Mucosa of stomach (tissue), 1 donor: ENCODE measurements around the gene UGT1A6.
"Not testable (repeated sequence)": the region's sequence is repeated elsewhere in the genome, so short reads cannot be mapped to it uniquely, and the experiment has no call there.

ENCODE experiments used
- H3K27me3 ChIP-seq: one replicate; pipeline ENCODE4 v1.7.0; 2013; ENCODE audit warnings: mild to moderate bottlenecking, low read length; ENCODE audit not compliant: control insufficient read depth, insufficient read depth
- H3K36me3 ChIP-seq: one replicate; pipeline ENCODE4 v1.7.0; 2013; ENCODE audit warnings: low read length; ENCODE audit not compliant: control insufficient read depth, insufficient read depth
- H3K4me1 ChIP-seq: one replicate; pipeline ENCODE4 v1.7.0; 2013; ENCODE audit warnings: mild to moderate bottlenecking, low read length; ENCODE audit not compliant: control insufficient read depth, insufficient read depth
- H3K4me3 ChIP-seq: one replicate; pipeline ENCODE4 v1.7.0; 2013; ENCODE audit warnings: low read length
- H3K9ac ChIP-seq: one replicate; pipeline ENCODE4 v1.7.0; 2013; ENCODE audit warnings: mild to moderate bottlenecking, low read length, moderate library complexity
- H3K9me3 ChIP-seq: one replicate; pipeline ENCODE4 v1.7.0; 2013; ENCODE audit warnings: mild to moderate bottlenecking, low read length, moderate library complexity; ENCODE audit not compliant: control insufficient read depth
- donor health status: Pancreatic carcinoma.

Gene UGT1A6

DNA sequence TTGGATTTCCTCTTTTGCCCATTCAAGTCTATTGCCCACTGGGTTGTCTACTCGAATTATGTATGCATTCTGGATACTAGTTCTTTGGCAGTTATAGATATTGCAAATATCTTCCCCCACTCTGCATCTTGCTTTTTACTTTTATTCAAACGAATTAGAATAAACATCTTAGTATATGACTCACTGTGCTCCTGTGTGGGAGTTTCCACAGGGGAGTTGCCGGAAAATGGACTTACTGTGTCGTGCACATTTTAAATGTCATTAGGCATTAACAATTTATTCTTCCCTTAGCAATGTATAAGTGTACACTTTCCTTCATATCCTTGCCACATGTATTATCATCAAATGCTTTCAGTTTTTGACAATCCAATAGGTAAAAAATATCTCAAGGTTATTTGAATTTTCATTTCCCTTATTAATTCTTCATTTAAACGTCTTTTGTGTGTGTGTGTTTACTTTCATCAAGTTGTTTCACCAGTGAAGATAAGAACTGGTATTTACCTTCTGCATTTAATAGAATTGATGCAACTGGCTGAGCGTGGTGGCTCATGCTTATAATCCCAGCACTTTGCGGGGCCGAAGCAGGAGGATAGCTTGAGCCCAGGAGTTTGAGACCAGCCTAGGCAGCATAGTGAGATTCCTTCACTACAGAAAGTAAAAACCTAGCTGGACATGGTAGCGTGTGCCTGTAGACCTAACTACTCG, 15.4 kb downstream of the UGT1A6 start:
- H3K4me3 ChIP-seq: no peak overlapping the region
- peak overlapping the region; percentile 19 for H3K9ac ChIP-seq
- peaks cover 44% of the 10 kb centered on the region for H3K4me1 ChIP-seq

DNA sequence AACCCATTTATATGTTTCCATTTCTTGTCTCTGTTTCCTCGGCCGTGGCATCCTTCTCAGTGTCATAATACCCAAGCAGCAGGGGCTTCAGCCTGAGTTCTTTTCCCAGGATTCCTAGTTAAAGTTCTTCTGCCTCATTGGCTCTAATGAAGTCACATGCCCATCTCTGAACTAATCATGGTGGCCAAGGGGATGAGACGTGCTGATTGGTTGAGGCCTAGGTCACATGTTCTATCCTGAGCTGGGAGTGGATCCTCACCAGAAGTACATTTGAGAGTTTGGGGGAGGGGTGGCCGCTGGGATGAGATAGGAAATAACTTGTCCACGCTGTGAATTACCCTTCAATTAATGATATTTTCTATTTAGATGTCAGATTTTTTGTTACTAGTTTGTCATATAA, 16.3 kb downstream of the UGT1A6 start:
- Histone ChIP-seq H3K9ac (no peak overlapping the region), H3K4me1 (peaks cover 44% of the 10 kb centered on the region), H3K9me3 (no peaks in the 10 kb centered on the region)

More for the DNA sequence above, 15.4 kb downstream of the UGT1A6 start:
- no peaks in the 10 kb centered on the region for H3K27me3 ChIP-seq
- no peaks in the 10 kb centered on the region for H3K9me3 ChIP-seq
- H3K36me3 ChIP-seq: no peaks in the 10 kb centered on the region

DNA sequence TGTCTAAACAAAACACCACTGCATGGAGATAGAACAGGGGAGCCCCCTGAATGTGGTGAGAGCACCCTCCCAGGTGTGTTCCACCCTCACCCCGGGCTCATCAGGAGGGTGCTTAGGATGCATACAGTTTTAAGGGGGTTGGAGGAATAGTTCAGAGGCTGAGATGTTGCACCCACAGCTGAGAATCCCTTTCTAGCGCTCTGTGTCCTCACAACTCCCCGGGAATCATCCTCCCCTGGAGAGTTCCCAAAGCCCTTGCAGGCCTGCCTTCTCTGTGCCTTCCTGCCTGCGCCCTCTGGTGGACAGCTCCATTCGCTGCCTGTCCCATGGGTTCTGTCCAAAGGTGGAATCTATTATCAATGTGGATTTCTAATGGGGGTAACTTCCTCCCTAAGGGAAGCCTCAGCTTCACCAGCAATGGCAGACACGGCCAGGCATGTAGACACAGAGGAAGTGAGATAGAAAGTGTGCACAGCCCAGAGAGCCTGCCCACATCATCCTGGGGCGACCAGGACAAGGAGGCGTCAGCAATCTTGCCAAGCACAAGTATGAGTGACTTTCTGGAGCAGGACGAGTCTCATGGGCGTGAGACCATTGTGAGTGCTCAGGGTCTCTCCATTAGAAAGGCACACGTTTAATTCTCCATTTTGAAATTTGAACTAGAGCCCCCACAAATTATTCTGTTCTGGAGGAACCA, 18.8 kb downstream of the UGT1A6 start:
- H3K36me3 ChIP-seq: no peaks in the 10 kb centered on the region
- peaks cover 34% of the 10 kb centered on the region for H3K4me1 ChIP-seq
- H3K9me3 ChIP-seq: no peaks in the 10 kb centered on the region
- H3K9ac ChIP-seq: no peak overlapping the region
- no peak overlapping the region for H3K4me3 ChIP-seq
- H3K27me3 ChIP-seq: no peaks in the 10 kb centered on the region

More for the DNA sequence above, 16.3 kb downstream of the UGT1A6 start:
- Histone ChIP-seq H3K4me3 (no peak overlapping the region), H3K27me3 (no peaks in the 10 kb centered on the region), H3K36me3 (no peaks in the 10 kb centered on the region)

DNA sequence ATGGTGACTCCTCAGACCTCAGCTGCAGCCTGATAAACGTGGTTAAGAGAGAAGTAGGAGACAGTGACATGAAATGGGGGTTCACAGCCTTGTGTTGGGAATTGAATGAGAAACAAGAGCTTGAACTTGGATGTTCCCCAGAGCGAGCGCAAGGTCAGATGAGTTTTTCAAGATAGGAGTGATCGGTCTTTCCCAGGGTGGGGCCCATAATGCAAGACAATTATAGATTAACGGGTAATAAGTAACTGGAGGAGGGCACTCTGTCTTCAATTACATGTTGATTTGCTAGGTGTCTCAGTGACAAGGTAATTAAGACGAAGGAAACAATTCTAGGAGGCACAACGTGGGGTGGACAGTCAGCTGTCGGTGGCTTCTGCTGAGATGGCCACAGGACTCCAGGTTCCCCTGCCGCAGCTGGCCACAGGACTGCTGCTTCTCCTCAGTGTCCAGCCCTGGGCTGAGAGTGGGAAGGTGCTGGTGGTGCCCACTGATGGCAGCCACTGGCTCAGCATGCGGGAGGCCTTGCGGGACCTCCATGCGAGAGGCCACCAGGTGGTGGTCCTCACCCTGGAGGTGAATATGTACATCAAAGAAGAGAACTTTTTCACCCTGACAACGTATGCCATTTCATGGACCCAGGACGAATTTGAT, 20.0 kb downstream of the UGT1A6 start, which contains the start of gene UGT1A5:
Gene UGT1A5 (plus strand): TSS at position 297 of the 651 bp plus-strand sequence. CDS start 85 bp downstream, at position 382.
- Histone ChIP-seq H3K27me3 (no peaks in the 10 kb centered on the region), H3K9ac (no peak within 1 kb of the TSS), H3K36me3 (no peaks in the 10 kb centered on the region), H3K4me3 (no peak within 1 kb of the TSS), H3K9me3 (no peaks in the 10 kb centered on the region), H3K4me1 (peaks cover 21% of the 10 kb centered on the region)

DNA sequence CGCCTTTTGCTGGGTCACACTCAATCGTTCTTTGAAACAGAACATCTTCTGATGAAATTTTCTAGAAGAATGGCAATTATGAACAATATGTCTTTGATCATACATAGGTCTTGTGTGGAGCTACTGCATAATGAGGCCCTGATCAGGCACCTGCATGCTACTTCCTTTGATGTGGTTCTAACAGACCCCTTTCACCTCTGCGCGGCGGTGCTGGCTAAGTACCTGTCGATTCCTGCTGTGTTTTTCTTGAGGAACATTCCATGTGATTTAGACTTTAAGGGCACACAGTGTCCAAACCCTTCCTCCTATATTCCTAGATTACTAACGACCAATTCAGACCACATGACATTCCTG, 20.5 kb downstream of the UGT1A6 start:
- no peak overlapping the region for H3K9ac ChIP-seq
- peaks cover 19% of the 10 kb centered on the region for H3K4me1 ChIP-seq
- H3K4me3 ChIP-seq: no peak overlapping the region
- H3K36me3 ChIP-seq: no peaks in the 10 kb centered on the region
- H3K27me3 ChIP-seq: no peaks in the 10 kb centered on the region
- no peaks in the 10 kb centered on the region for H3K9me3 ChIP-seq

DNA sequence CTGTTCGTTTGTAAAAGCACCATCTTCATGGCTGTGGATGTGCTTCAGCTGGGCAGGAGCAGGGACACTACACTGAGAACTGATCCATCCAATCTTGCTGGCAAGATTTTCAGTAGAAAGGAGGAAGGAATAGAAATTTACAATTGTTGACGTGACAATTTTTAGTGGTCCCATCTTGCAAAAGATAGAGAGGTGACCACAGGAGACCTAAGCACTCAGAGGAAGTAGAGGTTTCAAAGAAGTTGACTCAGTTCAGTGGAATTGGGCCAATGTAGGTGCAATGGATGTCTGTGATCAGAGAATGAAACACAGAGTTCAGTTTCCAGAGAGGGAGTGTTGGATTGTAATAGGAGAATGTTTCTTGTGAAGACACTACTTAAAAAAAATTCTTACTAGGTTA, 21.4 kb downstream of the UGT1A6 start:
- Histone ChIP-seq H3K9me3 (no peaks in the 10 kb centered on the region), H3K9ac (no peak overlapping the region), H3K4me3 (no peak overlapping the region), H3K27me3 (no peaks in the 10 kb centered on the region), H3K36me3 (no peaks in the 10 kb centered on the region), H3K4me1 (peaks cover 10% of the 10 kb centered on the region)

DNA sequence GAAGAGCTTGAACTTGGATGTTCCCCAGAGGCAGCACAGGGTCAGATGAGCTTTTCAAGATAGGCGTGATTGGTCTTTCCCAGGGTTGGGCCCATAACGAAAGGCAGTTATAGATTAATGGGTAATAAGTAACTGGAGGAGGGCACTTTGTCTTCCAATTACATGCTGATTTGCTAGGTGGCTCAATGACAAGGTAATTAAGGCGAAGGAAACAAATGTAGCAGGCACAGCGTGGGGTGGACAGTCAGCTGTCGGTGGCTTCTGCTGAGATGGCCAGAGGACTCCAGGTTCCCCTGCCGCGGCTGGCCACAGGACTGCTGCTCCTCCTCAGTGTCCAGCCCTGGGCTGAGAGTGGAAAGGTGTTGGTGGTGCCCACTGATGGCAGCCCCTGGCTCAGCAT, 25.9 kb downstream of the UGT1A6 start, which contains the start of gene UGT1A4:
Gene UGT1A4 (plus strand): TSS at position 185 of the 400 bp plus-strand sequence. CDS start 85 bp downstream, at position 270.
- H3K27me3 ChIP-seq: no peaks in the 10 kb centered on the region
- H3K4me1 ChIP-seq: no peaks in the 10 kb centered on the region
- H3K4me3 ChIP-seq: no peak within 1 kb of the TSS
- no peaks in the 10 kb centered on the region for H3K36me3 ChIP-seq
- no peaks in the 10 kb centered on the region for H3K9me3 ChIP-seq
- H3K9ac ChIP-seq: no peak within 1 kb of the TSS

DNA sequence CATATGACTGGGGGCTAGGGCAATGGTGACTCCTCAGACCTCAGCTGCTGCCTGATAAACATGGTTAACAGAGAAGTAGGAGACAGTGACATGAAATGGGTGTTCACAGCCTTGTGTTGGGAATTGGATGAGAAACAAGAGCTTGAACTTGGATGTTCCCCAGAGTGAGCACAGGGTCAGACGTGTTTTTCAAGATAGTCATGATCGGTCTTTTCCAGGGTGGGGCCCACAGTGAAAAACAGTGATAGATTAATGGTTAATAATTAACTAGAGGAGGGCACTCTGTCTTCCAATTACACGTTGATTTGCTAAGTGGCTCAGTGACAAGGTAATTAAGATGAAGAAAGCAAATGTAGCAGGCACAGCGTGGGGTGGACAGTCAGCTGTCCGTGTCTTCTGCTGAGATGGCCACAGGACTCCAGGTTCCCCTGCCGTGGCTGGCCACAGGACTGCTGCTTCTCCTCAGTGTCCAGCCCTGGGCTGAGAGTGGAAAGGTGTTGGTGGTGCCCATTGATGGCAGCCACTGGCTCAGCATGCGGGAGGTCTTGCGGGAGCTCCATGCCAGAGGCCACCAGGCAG, 36.1 kb downstream of the UGT1A6 start, which contains the start of gene UGT1A3:
Gene UGT1A3 (plus strand): TSS at position 320 of the 579 bp plus-strand sequence. CDS start 85 bp downstream, at position 405.
- no peaks in the 10 kb centered on the region for H3K27me3 ChIP-seq
- no peaks in the 10 kb centered on the region for H3K9me3 ChIP-seq
- H3K36me3 ChIP-seq: no peaks in the 10 kb centered on the region
- no peak within 1 kb of the TSS for H3K4me3 ChIP-seq
- H3K4me1 ChIP-seq: peaks cover 13% of the 10 kb centered on the region
- H3K9ac ChIP-seq: no peak within 1 kb of the TSS

DNA sequence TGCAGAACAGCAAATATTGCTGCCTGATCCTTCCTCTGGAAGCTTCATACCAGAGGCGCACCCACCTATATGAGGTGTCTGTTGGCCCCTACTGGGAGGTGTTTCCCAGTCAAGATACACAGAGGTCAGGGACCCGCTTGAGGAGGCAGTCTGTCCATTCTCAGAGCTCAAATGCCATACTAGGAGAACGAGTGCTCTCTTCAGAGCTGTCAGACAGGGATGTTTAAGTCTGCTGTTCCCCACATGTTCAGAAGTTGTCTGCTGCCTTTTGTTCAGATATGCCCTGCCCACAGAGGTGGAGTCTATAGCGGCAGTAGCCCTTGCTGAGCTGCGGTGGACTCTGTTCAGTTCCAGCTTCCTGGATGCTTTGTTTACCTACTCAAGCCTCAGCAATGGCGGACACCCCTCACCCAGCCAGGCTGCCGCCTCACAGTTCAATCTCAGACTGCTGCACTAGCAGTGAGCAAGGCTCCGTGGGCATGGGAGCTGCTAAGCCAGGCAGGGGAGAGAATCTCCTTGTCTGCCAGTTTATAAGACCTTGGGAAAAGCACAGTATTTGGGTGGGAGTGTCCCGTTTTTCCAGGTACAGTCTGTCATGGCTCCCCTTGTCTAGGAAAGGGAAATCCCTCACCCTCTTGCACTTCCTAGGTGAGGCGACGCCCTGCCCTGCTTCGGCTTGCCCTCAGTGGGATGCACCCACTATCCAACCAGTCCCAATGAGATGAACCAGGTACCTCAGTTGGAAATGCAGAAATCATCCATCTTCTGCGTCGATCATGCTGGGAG, 44.4 kb downstream of the UGT1A6 start:
- not testable (repeated sequence) for H3K27me3 ChIP-seq, H3K36me3 ChIP-seq, H3K9me3 ChIP-seq, H3K9ac ChIP-seq, H3K4me1 ChIP-seq, H3K4me3 ChIP-seq

DNA sequence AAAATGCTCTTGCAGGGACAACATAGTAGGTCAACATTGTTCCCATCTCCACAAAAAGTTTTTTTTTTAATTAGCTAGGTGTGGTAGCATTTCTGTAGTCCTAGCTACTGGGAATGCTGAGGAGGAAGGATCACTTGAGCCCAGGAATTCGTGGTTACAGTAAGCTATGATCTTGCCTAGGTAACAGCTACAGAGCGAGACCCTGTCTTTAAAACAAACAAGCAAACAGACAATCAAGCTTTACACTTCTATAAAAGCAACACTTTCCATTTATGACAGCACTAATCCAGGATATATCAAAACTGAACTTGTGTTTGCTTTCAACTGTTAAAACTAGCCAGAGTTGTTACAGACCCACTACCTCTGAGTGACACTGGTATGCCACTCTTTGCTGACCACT, 48.2 kb downstream of the UGT1A6 start:
- Histone ChIP-seq H3K27me3 (no peaks in the 10 kb centered on the region), H3K4me1 (peaks cover 7% of the 10 kb centered on the region), H3K36me3 (no peaks in the 10 kb centered on the region), H3K9ac (no peak overlapping the region), H3K9me3 (no peaks in the 10 kb centered on the region), H3K4me3 (no peak overlapping the region)

DNA sequence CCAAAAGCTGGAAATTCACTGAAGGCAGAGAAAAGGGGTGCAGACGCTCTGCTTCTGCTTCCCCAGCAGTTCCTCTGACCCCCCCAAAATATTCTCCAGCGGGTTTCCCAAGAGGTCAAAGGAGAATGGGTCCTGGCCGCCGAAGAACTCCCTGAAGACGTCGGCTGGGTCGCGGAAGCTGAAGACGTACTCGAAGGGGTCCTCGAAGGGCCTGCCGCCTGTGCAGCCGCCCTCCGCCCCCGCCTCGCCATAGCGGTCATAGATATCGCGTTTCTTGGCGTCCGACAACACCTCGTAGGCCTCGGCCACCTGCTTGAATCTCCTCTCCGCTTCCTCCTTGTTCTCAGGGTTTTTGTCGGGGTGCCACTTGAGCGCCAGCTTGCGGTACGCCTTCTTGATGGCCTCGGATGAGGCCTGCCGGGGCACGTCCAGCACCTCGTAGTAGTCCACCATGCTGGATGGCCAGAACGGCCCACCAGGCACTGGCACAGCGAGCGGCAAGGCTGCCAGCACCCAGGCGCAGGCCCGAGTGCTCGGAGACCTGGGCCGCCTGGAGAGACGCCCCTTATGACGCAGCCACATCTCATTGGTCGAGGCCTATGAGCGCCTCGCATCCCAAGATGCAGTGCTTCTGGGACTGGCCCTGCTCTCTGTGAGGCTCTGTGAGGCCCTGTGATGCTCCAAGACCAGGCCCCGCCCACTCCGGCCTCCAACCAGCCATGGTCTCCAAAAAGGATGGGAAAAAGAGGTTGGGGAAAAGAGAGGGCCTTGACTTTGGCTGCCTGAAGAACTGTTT, 51.0 kb downstream of the UGT1A6 start:
- no peaks in the 10 kb centered on the region for H3K36me3 ChIP-seq
- no peak overlapping the region for H3K4me3 ChIP-seq

More for the DNA sequence above, 51.0 kb downstream of the UGT1A6 start:
- Histone ChIP-seq H3K9ac (no peak overlapping the region), H3K9me3 (no peaks in the 10 kb centered on the region), H3K27me3 (no peaks in the 10 kb centered on the region), H3K4me1 (peaks cover 7% of the 10 kb centered on the region)
